CD1c-positive myeloid dendritic cell (primary cell): ENCODE data around the gene VPS8.

Source experiments
- DNase-seq: peaks from one replicate; pipeline ENCODE4 v3.0.0-alpha.2; 2016; ENCODE audit errors: extremely low spot score

VPS8 gene

GRCh38 chr3:184811999-184812661 is at the start of gene VPS8:
Gene VPS8, plus strand, starts transcription at chr3:184812166. Its CDS starts 12,467 bp downstream, at chr3:184824633.
- DNase-seq = peak; percentile 98

GRCh38 chr3:184764191-184764590 is 47.8 kb upstream of the VPS8 start:
- DNase-seq = no peak

- no peak for DNase-seq
Observed at GRCh38 chr3:184765047-184765729, 46.8 kb upstream of the VPS8 start.

GRCh38 chr3:184765730-184766074 is 46.3 kb upstream of the VPS8 start:
- DNase-seq = peak; percentile 84

- no peak for DNase-seq
Observed at GRCh38 chr3:184766555-184767261, 45.3 kb upstream of the VPS8 start.

- no peak for DNase-seq
Observed at GRCh38 chr3:184767377-184767776, 44.6 kb upstream of the VPS8 start.

- no peak for DNase-seq
Observed at GRCh38 chr3:184769382-184770170, 42.4 kb upstream of the VPS8 start.

- DNase-seq = no peak
Observed at GRCh38 chr3:184770541-184770940, 41.4 kb upstream of the VPS8 start.

- DNase-seq = no peak
Observed at GRCh38 chr3:184771301-184772127, 40.5 kb upstream of the VPS8 start.

- no peak for DNase-seq
Observed at GRCh38 chr3:184772667-184773272, 39.2 kb upstream of the VPS8 start.

- no peak for DNase-seq
Observed at GRCh38 chr3:184773283-184774186, 38.4 kb upstream of the VPS8 start.

- no peak for DNase-seq
Observed at GRCh38 chr3:184776916-184777315, 35.0 kb upstream of the VPS8 start.

- DNase-seq = peak; percentile 88
Observed at GRCh38 chr3:184777566-184778356, 34.2 kb upstream of the VPS8 start.

- no peak for DNase-seq
Observed at GRCh38 chr3:184778426-184779332, 33.3 kb upstream of the VPS8 start.

GRCh38 chr3:184780981-184781515 is 30.9 kb upstream of the VPS8 start:
- no peak for DNase-seq

GRCh38 chr3:184781801-184782200 is 30.2 kb upstream of the VPS8 start:
- DNase-seq = no peak

GRCh38 chr3:184783319-184783718 is 28.6 kb upstream of the VPS8 start:
- no peak for DNase-seq
